Calu3 (cell line): ENCODE measurements around the gene SMIM45.

ENCODE experiments used
- BruUV-seq: library from RNA; stranded (reverse); fragments of 400-500 nt; replicated peaks from 2 replicates; lab custom pipeline; 2021; lab: Mats Ljungman, UMichigan
- CTCF ChIA-PET: fragments of 300-600 bp; sonication (Branson Sonifier 250); formaldehyde crosslinking; loops from one replicate; lab custom pipeline; 2022; ENCODE audit warnings: antibody characterized with exemption; lab: Charles Lee
- DNase-seq: peaks from one replicate; pipeline ENCODE4 v3.0.0; 2022
- H3K27ac Mint-ChIP-seq: one replicate; pipeline ENCODE4 v1.8.0; 2022; ENCODE audit warnings: mixed read lengths; ENCODE audit not compliant: unreplicated experiment
- H3K27me3 Mint-ChIP-seq: one replicate; pipeline ENCODE4 v1.8.0; 2022; ENCODE audit warnings: mixed read lengths; ENCODE audit not compliant: unreplicated experiment
- H3K36me3 Mint-ChIP-seq: one replicate; pipeline ENCODE4 v1.8.0; 2022; ENCODE audit warnings: mild to moderate bottlenecking, moderate library complexity, mixed read lengths; ENCODE audit not compliant: insufficient read depth, unreplicated experiment
- H3K4me1 Mint-ChIP-seq: one replicate; pipeline ENCODE4 v1.8.0; 2022; ENCODE audit warnings: mild to moderate bottlenecking, low read depth, mixed read lengths; ENCODE audit not compliant: unreplicated experiment
- H3K4me3 Mint-ChIP-seq: one replicate; pipeline ENCODE4 v1.8.0; 2022; ENCODE audit warnings: mild to moderate bottlenecking, low read depth, moderate library complexity, mixed read lengths; ENCODE audit not compliant: unreplicated experiment
- H3K9me3 Mint-ChIP-seq: one replicate; pipeline ENCODE4 v1.8.0; 2022; ENCODE audit warnings: low read depth, mixed read lengths; ENCODE audit not compliant: unreplicated experiment
- CTCF ChIP-seq: fragments of 200-600 bp; IDR thresholded peaks from one replicate; pipeline ENCODE4 v1.8.0; 2022; ENCODE audit warnings: antibody characterized with exemption; ENCODE audit not compliant: unreplicated experiment
- intact Hi-C: fragments of 100-400 bp; cut with micrococcal nuclease; formaldehyde crosslinking; loops from one replicate; pipeline ENCODE4 v1.10.0; 2022; ENCODE audit not compliant: unreplicated experiment

Gene SMIM45

GRCh38 chr22:41925783-41926460, 26.0 kb upstream of the SMIM45 start:
- CTCF ChIA-PET: interaction anchor here (0.5 to 2.0 kb wide), 18 partner anchors 8 to 449 kb away, joined by 3 to 16 read pairs (median 4); partner anchors contain the start of gene CENPM
- intact Hi-C loops: no loop called here
- H3K27ac Mint-ChIP-seq: no peak overlapping the region
- peaks cover 7% of the 10 kb centered on the region for H3K4me1 Mint-ChIP-seq
- peaks cover 53% of the 10 kb centered on the region for H3K27me3 Mint-ChIP-seq
- peak overlapping the region; percentile 75 for H3K4me3 Mint-ChIP-seq
- peaks cover 40% of the 10 kb centered on the region for H3K36me3 Mint-ChIP-seq
- TF ChIP-seq CTCF: peak; percentile 92
- peak; percentile 89 for DNase-seq
- BruUV-seq: no TSS peak
- no peaks in the 10 kb centered on the region for H3K9me3 Mint-ChIP-seq

GRCh38 chr22:41927813-41928212, 24.1 kb upstream of the SMIM45 start:
- CTCF ChIA-PET: no interaction called here
- peaks cover 7% of the 10 kb centered on the region for H3K4me1 Mint-ChIP-seq
- no peak for DNase-seq
- no peak for TF ChIP-seq CTCF
- peaks cover 40% of the 10 kb centered on the region for H3K36me3 Mint-ChIP-seq
- peak overlapping the region; percentile 34 for H3K27ac Mint-ChIP-seq
- intact Hi-C loops: no loop called here
- H3K4me3 Mint-ChIP-seq: no peak overlapping the region
- BruUV-seq: no TSS peak
- no peaks in the 10 kb centered on the region for H3K9me3 Mint-ChIP-seq
- peaks cover 50% of the 10 kb centered on the region for H3K27me3 Mint-ChIP-seq

- Mint-ChIP-seq H3K27me3 (peaks cover 44% of the 10 kb centered on the region), H3K4me3 (no peak overlapping the region), H3K9me3 (no peaks in the 10 kb centered on the region), H3K36me3 (peaks cover 35% of the 10 kb centered on the region), H3K4me1 (peaks cover 7% of the 10 kb centered on the region), H3K27ac (peak overlapping the region; percentile 34)
- CTCF ChIA-PET: no interaction called here
- no TSS peak for BruUV-seq
- no peak for DNase-seq
- no peak for TF ChIP-seq CTCF
- intact Hi-C loops: no loop called here
These were observed 23.1 kb upstream of the SMIM45 start for GRCh38 chr22:41928593-41929417.

GRCh38 chr22:41929418-41929810, 22.5 kb upstream of the SMIM45 start:
- peaks cover 43% of the 10 kb centered on the region for H3K27me3 Mint-ChIP-seq
- H3K27ac Mint-ChIP-seq: no peak overlapping the region
- intact Hi-C loops: no loop called here
- no peak for TF ChIP-seq CTCF
- H3K4me3 Mint-ChIP-seq: no peak overlapping the region
- peaks cover 7% of the 10 kb centered on the region for H3K4me1 Mint-ChIP-seq
- CTCF ChIA-PET: no interaction called here
- BruUV-seq: no TSS peak
- no peaks in the 10 kb centered on the region for H3K9me3 Mint-ChIP-seq
- H3K36me3 Mint-ChIP-seq: peaks cover 35% of the 10 kb centered on the region
- DNase-seq: no peak
